ENCODE measurements around the gene TMA7.

TMA7 gene

DNA sequence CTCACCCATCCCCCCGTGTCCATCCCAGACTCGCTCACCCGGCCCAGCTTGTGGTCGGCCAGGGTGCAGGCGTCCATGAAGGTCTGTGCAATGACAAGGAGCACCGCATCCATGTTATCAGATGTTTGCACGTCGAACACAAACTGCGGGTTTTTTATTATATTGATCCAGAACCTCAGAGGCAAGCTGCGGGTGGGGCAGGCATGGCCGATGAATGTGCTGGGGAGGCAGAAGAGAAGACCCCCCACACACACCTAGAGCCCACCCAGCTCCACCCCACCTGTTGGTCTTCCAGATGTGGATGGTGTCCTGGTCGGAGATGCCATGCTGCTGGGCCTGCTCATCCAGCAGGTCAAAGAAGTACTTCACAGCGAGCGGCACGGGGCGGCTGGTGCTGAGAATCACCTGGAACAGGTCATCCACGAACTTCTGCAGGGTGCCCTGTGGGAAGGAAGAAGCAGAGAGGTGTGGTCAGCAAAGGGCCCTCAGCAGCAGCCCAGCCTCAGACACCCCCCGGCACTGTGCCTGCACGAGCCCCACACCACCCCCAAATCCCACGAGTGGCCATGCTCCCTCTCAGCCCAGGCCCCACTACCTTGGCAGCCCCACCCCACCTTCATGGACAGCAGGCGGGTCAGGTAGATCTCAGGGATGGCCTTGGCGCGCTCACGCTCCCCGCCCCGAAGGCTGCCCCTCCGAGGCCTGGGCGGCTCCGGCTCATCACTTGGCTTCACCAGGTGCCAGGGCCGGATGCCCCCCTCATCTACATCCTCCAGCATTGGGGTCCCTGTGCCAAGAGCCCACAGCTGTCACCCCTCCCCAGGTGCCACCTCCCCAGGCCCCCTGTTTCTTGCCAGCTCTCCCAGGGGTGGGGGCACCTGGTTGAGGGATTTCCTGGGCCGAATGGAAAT is 30.5 kb upstream of the TMA7 start:
- DNase-seq, result no peak

DNA sequence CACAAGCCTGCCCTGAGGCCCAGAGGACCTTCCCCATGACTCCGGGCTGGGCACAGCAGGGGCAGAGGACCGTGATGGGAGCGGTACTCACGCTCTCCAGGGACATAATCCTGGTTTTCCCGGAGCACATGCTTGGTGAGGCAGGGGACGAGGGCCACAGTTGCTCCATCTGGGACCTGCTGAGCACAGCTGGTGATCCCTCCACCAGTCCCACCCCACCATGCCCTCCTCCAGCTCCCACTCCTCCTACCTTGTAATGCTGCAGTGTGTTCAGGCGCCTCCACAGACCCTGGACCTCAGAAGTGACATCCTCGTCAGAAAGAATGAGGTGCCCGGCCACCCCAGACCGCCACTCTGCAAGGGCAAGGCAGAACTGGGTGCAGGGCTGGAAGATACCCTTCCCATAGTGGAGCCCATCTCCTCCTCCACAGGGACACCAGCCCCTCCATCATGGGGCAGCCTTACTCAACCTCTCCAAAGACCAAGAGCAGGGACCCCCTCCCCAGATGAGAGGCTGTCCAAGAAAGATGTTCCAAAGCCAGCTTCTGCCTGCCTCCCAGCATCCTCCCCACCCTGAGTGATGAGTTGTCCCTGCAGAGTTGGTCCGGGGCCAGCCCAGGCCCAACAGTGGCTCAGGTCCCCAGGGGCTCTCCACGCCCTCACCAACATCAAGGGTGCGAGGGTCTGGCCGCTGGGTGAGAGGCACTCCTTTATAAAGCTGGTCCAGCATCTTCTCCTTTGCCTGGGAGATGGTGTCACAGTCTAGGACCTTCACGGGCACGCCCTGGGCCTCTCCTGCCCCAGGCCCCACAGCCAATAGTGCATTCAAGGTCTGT is 29.6 kb upstream of the TMA7 start:
- no peak for DNase-seq

DNA sequence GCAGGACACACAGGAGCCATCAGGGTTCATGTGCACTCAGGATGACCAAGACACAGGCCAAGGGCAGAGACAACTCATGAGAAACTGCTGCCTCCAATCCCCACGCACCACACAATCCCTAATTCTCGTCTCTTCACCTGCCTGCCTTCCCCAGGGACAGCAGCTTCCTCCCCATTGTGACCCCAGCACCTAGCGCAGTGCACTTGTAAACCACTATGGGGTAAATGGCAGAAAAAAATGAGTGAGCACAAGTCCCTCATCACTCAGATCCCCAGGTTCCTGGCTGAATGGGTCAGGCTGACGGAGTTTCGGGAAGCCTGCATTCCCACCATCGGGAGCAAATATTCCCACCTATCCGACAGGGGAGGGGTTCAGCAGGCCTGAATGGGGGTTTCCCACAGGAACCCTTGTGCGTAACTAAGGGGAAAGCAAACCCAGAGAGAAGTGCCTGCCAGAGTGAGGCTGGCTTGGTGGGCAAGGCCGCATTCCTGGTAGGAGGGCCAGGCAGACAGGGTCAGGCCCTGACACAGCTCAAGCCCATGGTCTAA is 28.9 kb upstream of the TMA7 start:
- no peak for DNase-seq

DNA sequence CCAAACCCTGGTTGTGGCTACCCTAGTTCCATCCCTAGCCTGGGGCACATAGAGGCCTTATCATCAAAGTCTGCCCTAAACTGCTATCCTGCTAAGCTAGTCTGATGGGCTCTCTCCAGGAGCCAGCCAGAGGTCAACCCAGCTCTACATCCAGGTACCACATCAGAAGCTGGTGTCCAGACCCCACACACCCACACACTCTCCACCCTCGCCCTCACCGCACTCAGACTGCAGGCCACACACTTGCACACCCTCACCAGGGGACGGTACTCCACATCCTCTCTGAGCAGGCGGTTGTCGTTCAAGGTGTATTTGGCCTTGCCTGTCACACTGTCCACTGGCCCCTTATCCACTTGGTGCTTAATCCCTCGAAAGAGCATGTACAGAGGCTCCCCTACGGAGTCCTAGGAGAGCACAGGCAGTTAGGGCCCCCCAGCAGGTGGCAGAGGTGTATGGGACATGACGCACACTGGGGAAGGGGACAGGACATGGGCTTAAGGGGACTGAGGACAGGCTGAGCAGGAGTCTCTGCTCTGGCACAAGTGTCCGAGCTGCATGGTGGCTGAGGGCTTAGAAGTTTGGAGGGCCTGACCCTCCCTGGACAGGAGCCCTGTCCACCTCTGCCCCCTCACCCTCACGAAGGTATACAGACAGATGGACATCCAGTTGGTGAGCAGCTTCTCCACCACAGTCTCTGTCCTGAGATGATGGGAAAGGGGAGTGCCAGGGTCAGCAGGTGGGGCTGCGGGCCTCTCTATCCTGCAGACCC is 28.3 kb upstream of the TMA7 start:
- DNase-seq, result no peak

DNA sequence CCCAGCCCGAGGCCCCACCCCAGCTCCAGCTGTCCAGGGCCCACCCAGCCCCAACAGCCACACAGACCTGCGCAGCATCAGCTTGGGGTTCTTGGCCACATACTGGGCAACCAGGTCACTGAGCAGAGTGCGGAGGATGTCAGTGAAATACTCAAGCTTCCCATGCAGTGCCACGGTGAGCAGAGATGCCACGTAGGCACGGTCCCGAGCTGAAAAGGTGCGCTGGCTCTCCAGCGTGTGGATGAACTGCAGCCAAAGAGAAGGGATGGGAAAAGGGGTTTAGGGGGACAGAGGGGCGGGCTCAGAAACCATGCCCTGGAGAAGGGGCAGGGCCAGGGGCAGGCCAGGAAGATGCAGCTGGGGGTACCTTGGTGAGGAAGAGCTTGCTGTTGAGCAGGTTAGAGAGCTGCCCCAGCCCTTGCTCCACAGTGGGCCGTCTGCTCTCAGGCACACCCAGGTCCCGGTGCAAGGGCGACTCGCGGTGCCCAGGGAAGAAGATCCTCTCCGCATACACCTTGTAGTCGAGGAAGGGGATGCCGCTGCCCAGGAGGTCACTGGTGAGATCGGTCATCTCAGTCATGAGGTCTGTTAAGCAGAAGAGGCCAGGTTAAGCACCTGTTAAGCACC is 27.6 kb upstream of the TMA7 start:
- DNase-seq, result no peak

DNA sequence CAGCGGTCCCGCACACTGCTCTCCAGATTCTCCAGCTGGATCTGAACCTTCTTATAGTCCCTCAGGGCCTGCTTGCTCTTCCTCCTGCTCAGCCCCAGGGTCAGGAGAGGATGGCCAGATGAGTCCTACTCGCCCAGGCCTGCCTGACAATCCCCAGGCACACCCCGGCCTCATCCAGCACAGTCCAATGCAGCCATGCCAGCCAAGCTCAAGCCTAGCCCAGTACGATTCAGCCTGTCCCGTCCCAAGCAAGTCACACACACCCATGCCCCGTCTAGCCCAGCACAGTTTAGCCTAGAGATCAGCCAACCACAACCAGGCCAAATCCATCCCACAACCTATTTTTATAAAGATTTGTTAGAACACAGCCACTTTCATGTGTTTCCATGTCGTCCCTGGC is 27.0 kb upstream of the TMA7 start:
- DNase-seq, result no peak

DNA sequence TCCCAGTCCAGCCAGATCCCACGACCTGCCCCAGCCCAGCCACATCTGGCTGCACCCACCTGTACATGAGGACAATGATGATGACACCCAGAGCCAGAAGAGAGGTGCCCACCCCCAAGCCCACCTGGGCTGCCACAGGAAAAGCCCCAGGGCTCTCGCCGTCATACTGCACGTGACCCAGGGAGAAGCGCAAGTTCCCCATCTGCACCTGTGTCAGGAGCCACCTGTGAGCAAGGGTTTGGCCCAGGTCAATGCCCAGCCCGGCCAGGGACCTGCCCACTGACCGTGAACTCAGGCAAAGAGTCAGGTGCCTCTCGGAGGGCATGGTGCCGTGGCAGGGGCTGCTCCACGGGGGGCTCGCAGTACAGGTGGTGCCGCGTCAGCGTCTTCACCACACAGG is 26.4 kb upstream of the TMA7 start:
- DNase-seq, result no peak

DNA sequence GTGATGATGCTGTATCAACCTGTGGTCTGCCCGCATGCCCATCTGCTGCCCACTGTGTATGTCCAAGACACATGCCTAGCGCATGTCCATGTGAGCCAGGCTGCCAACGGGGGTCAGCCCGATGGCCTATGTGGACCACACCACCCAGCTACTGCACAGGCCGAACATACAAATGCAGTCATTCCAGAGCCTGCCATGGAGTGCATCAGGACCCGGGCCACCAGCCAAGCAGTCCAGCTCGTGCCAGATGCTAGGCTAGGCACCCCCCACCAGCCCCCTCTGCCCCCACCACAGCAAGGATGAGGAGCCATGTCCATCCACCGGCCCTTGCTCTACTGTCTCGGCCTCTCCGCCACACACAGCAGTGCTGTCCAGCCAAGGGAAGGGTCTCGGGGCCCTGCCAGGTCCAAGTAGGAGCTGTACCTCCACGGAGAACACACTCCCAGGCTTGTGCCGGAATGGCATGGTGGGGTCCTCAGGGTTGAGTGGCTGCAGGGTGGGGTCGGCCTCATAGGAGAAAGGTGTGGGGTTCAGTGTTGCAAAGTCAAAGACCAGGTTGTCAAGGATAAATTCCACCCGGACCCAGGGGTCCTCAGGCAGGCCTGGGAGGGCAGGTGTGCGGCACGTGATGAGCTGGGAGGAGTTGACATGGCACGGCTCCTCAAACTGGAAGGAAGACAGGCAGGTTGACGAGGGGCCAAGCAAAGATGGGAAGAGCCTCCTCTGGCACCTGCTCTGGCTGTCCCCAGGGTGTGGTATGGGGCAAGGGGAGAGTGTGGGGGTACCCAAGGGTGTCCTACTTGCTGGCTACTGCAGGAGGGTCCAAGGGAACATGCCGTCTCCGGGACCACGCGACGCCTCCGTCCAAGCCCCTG is 25.4 kb upstream of the TMA7 start:
- no peak for DNase-seq

DNA sequence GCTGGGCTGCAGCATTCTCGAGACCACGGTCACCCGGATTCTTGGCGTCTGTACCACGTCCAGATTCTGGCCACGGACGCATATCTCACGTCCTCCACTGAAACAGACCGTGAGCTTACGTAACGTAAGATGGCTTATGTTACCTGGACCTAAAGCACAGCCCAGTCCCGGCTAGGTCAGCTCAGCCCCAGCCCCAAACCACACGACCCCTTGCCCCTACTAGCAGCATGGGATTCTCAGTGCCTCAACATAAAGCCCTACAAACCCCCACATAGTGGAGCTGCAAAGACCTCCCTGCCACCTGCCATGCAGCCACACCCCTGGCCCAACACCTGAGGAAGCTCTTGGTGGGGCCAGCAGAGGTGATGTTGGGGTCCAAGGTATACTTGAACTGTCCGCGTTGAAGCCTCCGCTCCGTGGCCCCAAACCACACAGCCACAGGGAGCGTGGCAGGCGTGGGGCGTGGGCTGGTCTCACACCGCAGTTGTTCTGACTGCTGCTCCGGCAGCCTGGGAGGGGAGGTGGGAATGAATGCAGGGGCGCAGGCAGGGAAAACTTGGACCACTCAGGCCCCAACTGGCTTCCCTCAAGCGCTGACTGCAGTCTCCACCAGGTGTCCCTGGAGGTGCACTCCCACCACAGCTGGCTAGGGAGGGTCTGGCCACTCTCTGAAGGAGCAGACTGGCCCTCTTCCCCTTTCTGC is 24.7 kb upstream of the TMA7 start:
- DNase-seq, result no peak

DNA sequence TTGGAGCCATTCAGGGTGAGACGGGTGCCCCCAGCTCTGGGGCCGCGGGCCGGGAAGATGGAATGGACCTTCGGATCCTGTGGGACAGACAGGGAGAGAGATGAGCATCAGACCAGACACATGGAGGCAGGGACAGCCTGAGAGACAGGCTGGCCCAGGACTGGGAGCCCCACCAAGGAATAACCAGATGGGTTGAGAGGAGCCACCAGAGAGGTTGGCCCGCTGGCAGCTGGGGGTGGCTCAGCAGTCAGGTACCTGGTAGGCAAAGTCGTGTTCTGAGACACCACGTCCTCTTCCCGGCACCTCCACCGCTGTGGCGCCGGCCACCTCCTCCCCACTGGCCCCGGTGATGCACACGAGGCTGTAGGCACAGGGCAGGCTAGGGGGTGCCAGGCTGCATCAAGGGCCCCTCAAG is 24.0 kb upstream of the TMA7 start:
- DNase-seq, result no peak

DNA sequence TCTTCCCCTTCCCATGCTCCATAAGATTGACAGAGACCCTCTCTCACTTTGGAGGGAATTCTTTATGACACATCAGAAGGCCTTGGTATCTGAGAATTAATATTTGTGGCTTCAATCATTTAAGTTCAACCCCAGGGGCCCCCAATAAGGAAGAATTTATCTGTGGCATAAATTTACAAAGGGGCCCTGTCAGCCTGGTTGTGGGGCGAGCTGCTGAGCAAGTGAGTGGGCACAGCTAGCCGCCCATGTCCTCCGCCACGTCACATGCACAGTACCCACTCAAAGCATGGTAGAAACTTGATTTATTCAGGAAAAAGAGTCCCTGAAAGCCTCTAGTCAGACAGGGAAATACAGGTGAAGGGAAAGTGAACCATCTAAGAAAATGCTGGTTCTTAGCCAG is 23.5 kb upstream of the TMA7 start:
- no peak for DNase-seq

DNA sequence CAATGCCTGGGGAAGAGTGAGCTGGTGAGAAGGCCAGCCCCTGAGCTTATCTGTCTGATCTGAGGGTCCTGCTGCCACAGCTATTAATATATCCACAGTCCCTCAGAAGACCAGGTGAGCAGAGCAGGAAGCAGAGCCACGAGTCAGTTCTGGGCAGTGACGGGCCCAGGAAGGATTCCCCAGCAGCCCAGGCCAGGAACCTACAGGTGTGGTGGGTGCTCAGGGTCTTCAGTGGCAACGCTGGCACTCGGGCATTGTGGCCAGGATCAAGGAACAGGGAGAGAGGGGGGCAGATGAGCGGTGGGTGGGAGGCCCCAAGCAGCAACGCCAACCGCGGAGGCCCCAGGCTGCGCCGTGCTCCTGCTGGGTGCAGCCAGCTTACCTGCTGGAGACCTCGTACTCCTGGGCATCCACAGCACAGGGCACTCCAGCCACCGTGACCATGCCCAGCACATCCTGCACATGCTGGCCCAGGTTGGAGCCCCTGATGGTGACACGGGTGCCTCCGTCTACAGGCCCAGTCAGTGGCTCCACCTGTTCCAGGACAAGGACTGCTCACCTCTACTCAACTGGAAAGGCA is 22.4 kb upstream of the TMA7 start:
- no peak for DNase-seq

DNA sequence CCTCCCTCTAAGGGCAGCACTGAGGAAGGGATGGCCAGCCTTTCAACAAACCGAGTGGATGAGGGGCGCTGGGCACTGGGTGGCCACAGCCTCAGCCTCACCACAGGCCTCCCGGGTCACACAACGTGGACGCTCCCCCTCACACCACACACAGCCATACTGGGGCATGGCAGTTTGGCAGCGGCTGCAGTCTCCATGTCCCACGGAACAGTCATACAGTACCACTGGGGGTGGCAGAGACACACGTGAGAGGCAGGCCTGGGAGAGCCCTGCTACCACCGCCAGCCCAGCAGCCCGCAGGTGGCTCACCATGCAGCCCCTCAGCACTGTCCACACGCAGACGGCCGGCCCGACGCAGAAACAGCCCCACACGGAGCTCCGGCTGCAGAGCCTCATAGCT is 21.9 kb upstream of the TMA7 start:
- no peak for DNase-seq

DNA sequence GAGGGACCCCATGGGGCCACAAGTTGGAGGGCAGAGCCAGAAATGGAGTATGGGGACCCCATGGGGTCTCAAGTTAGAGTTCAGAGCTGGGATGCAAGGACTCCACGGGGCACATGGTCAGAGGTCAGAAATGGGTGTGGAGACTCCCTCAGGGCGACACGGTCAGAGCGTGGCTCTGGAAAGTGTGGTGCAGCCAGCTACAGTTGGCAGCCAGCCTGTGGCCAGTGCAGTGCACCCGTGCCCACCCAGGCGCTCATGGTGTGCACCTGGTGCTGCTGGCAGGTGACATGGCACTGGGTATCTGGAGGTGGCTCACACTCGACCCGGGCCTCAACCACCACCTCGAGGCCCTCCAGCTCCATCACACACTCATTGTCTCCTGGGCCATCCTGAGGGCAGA is 21.4 kb upstream of the TMA7 start:
- DNase-seq, result no peak

DNA sequence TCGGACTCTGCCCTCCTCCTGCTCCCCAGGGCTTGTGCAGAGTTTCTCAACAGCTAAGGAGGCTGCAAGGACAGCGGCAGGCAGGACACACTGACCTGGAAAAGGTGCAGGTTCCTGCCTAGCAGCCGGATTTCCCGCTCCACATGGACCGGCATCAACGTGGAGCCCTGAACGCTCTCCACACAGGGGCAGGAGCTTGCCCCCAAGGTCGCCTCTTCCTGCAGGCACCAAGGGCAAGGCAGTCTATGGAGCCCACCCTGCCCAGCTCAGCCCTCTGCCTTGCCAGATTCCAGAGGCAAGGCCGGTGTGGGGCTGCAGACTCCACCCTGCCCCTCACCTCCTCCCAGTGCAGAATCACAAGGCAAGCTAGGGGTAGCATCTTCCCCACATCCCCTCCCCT is 20.9 kb upstream of the TMA7 start:
- DNase-seq, result no peak

DNA sequence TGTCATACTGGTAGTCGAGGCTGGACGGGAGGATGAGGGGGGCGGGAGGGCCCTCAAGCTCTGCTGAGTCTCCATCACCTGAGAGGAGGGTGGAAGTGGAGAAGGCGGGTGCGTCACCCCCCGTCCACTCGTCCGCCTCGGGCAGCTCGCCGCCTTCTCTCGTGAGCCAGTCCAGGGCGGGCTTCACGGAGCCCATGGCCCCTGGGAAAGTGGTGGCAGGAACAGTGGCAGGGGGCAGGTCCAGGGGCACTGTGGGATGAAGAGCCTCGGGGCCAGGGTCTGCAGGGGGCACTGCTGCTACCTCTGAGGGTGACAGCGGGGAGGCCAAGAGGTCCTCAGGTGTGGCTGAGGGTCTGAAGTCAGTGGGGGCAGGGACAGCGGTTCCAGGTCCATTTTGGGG is 20.5 kb upstream of the TMA7 start:
- no peak for DNase-seq

DNA sequence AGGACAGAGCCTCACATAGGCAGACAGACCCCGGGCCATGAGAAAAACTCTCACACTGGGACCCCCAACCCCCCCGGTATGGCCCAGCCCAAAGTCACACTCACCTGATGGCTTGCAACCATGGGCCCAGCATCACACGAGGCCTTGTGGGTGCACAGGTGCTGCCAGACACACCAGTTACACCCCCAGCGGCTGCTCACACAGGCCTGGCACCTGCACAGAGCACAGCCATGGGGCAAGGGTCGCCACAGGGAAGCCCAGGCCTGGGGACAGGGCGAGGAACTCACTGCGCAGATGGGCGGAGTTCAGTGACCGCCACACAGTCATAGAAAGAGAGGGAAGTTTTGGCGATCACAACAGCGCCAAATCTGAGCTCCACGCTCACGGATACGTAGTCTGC is 19.5 kb upstream of the TMA7 start:
- no peak for DNase-seq

DNA sequence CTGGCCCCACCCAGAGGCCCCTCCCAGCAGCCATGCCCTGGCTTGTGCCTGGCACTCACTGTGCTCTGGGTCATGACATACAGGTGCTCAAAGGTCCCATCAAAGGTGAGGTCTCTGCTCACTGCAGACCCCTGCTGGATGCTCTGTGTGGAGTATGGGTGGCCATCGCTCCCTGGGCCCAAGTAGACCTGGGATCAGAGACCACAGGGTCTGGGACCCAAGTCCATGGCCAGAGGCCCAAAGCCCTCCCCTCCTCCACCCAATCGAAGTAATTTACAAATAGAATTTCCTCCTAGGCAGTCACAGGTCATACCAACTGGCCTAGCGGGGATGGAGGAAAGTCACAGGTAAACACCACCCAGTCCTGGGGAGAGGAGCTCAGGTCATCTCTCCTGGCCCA is 17.8 kb upstream of the TMA7 start:
- DNase-seq, result no peak

DNA sequence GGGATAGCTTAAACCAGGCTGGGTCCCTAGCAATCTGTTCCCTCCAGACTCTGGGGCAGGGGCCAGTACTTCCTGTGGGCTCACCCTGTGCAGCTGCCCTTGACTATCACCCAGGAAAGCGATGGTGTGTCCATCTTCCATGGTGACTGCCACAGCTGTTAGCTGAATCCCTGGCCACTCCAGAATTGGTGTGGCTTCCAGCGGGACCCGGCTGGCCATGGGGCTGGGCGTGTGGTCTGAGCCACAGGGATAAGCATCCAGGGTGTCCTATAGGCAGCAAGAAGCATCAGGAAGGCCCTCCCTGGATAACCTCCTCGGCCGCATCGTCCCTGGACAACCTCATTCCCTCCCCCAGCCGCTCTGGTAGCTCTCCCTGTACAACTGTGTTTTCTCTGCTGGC is 17.4 kb upstream of the TMA7 start:
- DNase-seq, result no peak

DNA sequence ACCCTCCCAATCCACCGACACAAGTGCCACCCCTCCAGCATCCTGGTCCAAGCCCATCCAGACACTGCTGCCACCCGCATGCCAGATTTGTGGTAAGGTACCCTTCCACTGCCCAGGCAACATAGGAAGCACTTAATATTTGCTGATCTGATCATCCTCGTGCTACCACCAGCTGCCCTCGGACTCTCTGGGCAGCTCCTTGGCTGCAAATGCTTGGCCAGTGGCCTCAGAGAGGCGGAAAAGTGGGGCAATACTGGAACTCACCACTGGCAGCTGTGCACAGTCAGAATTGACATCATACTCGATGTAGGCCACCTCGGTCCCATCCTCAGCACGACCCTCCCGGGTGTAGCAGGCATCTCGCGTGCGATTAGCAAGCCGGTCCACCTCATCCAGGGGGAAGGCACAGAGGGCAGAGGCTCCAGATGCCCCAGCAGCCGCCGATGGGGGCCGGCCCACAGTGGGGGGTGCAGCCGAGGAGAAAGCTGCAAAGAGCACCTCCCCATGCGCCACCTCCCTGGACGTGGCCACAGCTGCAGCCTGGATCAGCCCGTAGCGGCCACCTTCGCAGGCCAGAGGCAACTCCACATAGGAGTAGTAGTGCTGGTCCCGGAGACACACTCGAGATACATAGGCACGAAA is 16.7 kb upstream of the TMA7 start:
- no peak for DNase-seq
